Anterior cingulate cortex (tissue), 58 donors: ENCODE data around the gene SERPINE2.
A peak's percentile ranks its signal among the peaks of the same experiment; 100 is the strongest.
"Not testable (repeated sequence)": the region's sequence is repeated elsewhere in the genome, so short reads cannot be mapped to it uniquely, and the experiment has no call there.

Source experiments
- DNase-seq, 58 donors: peaks; one replicate each; lab custom pipeline; 2025; lab: John Stamatoyannopoulos, UW

Gene SERPINE2

GRCh38 chr2:224020523-224020922 is 18.6 kb downstream of the SERPINE2 start:
- no peak for DNase-seq

DNA sequence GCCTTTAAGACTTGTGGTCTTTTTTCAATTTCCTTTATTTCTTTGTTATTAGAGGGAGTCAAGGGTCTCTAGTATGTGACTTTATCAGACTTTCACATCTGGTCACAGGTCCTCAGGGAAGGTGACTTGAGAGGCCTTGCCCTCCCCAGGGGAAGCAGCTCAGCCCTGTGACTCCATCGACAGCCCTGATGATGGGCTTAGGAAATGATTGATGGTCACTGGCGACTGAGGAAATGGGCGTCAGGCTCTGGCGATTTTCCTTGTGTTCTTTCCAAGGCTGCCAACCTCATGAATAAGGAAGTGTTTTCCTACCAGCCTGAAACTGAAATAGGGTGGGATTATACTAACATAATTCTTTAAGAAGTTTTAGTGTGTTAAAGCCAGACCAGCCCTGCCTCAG is 21.1 kb downstream of the SERPINE2 start:
- DNase-seq: no peak

- DNase-seq: no peak
These were observed 22.1 kb downstream of the SERPINE2 start for GRCh38 chr2:224016963-224017362.

DNA sequence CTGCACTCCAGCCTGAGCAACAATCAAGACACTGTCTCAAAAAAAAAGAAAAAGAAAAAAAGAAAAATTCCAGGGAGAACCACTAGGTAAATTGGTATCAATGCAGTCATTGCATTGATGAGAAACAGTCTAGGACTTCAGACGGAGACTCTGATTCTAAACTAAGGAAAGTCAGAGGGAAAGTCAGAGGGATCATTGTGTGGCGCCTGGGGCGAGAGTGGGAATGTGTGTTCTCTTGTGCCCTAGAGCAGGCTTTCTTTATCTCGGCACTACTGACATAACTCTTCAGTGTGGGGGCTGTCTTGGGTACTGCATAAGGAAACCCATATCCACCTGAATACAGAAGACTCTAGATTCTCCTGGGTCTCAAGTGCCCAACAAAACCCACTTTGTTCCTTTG is 24.8 kb downstream of the SERPINE2 start:
- DNase-seq: no peak

DNA sequence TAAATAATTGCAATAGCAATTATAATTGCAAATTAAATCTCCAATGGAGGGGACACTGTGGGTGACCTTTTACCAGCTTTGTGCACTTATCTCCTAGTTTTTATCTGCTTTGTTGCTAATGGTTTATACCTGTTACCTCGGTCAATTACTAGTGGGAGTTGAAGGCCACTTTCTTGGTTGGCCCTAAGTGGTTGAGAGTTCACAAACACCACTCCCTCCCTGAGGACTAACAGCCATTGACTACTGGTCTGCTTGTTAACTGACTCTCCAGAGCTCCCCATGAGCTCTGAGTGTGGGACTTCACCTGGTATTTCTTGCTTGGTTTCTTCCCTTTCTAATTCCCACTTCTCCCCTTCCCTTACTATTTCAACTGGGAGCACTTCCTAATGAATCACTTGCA is 27.2 kb downstream of the SERPINE2 start:
- no peak for DNase-seq

- no peak for DNase-seq
These were observed 29.3 kb downstream of the SERPINE2 start for GRCh38 chr2:224009605-224010315.

GRCh38 chr2:224008702-224009261 is 30.3 kb downstream of the SERPINE2 start:
- no peak for DNase-seq

DNA sequence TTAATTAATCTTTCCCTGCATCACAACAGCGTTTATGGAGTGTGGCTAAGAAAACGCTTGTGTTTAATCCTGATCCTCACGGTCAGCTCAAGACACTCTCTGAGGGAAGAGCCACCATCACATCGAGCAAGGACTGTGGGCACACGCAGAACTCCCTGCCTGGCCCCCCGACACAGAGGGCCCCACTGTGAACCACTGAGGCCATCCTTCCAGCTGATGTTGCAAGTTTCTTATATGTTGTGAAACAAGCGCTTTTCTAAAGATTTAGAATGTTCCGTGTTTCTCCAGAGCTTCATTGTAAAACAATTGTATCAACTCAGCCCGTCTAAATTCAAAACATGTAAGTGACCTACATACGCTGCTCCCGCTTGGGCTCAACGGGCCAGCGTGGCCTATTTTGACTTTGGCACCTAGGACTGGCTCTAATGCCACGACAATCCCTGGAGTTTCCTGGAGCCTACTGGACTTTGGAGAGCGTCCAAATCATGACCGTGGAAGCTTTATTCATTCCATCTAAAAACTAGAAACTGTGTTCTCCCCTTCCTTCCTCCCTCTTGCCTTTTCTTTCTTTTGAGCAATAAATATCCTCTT is 34.9 kb downstream of the SERPINE2 start:
- DNase-seq: peak in 28 of 58 donors; percentile 8 to 71 (median 27)

DNA sequence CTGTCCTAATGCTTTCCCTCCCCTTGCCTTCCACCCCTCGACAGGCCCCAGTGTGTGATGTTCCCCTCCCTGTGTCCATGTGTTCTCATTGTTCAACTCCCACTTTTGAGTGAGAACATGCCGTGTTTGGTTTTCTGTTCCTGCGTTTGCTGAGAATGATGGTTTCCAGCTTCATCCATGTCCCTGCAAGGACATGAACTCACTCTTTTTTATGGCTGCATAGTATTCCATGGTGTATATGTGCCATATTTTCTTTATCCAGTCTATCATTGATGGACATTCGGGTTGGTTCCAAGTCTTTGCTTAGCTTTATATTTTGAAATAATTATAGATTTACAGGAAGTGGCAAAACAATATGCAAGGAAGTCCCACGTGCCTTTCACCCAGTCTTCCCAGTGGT is 38.4 kb downstream of the SERPINE2 start:
- DNase-seq: not testable (repeated sequence)

GRCh38 chr2:223999862-224000261 is 39.2 kb downstream of the SERPINE2 start:
- no peak for DNase-seq

DNA sequence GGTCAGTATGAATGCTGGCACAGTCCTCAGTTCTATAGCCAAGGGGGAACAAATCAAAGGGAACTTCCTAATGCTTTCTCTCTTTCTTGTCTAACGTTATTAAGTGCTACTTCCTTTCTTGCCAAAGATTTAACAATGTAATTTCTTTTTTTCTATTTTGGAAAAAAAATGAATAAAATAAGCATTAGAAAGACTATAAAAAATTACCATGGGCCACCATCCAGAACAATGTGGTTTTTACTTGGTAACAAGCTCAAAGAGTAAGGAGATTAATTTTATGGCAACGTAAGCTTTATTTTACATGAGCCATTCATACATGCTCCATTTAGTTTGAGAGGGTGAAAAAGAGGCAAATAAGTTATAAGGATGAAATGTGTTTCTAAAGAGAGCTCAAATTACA is 40.1 kb downstream of the SERPINE2 start:
- no peak for DNase-seq

- no peak for DNase-seq
These were observed 41.1 kb downstream of the SERPINE2 start for GRCh38 chr2:223997938-223998337.

- DNase-seq: no peak
These were observed 42.7 kb downstream of the SERPINE2 start for GRCh38 chr2:223996391-223996790.

GRCh38 chr2:223995569-223995968 is 43.5 kb downstream of the SERPINE2 start:
- no peak for DNase-seq

- DNase-seq: no peak
These were observed 44.4 kb downstream of the SERPINE2 start for GRCh38 chr2:223994562-223995162.

- peak in 38 of 58 donors; percentile 8 to 68 (median 32) for DNase-seq
These were observed 45.4 kb downstream of the SERPINE2 start for GRCh38 chr2:223993634-223994232.

GRCh38 chr2:223991611-223992010 is 47.5 kb downstream of the SERPINE2 start:
- peak in 1 of 58 donors; percentile 13 for DNase-seq

DNA sequence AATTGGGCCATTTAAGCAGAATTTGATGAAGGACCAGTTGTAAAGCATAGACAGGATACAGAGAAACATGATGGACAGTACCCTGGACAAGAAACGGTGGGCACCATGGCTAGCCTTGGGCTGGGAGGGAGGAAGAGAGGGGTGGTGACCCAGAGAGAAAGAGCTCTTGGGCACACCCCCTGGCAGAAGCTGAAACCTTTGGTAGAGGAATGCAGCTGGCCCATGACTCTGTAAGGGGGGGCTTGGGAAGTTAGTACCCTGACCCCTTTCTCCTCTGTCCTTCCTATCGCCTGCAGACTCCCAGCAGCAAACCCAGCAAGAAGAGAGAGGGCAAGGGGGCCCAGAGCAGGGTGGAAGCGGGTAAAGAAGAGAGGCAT is 49.2 kb downstream of the SERPINE2 start:
- DNase-seq: no peak

GRCh38 chr2:223989206-223989855 is 49.8 kb downstream of the SERPINE2 start:
- DNase-seq: no peak

DNA sequence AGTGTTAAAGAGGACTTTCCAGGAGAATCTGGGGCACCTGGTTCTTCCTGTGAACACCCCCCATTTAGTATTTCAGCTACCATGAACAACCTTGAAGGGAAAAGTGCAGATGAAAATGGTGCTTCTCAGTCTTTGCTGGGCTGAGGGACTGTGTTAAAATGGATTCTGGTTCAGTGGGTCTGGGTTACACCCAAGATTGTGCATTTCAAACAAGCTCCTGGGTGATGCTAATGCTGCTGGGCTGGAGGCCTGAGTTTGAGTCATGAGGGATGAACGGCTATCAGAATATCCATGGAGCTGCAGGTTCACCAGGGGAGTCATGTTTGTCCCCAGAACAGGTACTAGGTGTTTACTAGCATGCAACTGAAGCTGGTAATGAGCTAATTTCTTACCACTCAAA is 57.8 kb downstream of the SERPINE2 start:
- no peak for DNase-seq

- no peak for DNase-seq
These were observed 58.3 kb downstream of the SERPINE2 start for GRCh38 chr2:223980803-223981202.
